NK-92 (cell line): ENCODE measurements around the gene POLDIP3.

Source experiments
- DNase-seq: peaks from one replicate; lab custom pipeline; 2025; ENCODE audit not compliant: unreplicated experiment; lab: John Stamatoyannopoulos, UW

Gene POLDIP3, protein sequence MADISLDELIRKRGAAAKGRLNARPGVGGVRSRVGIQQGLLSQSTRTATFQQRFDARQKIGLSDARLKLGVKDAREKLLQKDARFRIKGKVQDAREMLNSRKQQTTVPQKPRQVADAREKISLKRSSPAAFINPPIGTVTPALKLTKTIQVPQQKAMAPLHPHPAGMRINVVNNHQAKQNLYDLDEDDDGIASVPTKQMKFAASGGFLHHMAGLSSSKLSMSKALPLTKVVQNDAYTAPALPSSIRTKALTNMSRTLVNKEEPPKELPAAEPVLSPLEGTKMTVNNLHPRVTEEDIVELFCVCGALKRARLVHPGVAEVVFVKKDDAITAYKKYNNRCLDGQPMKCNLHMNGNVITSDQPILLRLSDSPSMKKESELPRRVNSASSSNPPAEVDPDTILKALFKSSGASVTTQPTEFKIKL

DNA sequence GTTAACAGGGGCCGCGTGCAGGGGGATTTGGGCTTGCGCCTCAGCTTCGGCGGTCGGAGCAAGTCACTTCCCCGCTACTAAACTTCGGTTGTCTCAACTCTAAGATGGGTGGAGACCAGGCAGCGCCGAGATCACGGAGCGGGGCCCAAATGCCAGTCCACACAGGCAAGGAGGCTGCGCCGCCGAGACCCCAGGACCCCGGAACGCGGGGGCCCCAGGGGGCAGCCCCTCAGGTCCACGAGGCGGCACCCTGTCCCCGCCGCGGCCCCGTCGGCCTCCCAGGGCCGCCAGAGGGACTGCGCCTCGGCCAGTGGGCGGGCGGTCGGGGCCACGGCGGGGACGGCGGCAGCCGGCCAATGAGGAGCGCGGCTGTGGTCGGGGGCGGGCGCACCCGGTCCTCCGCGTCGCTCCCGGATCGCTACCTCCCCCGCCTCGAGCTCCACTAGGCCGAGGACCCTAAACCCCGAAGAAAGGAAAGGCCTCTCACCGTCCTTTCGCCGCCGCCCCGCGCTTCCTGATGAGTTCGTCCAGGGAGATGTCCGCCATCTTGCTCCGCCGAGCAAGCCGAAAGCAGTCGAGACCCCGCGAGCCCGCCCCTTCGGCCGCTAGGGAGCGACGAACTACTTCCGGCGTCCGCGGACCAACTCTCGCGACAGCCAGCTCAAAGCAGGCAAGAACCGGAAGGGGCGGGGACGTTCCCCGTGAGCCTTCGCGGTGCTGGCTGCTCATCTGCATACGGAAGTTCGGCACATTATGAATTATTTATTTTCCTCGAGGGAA is at the start of gene POLDIP3:
Gene POLDIP3 (minus strand): TSS at position 572 of the 780 bp plus-strand sequence. CDS start 26 bp downstream, at position 546.
- peak; percentile 80 for DNase-seq

DNA sequence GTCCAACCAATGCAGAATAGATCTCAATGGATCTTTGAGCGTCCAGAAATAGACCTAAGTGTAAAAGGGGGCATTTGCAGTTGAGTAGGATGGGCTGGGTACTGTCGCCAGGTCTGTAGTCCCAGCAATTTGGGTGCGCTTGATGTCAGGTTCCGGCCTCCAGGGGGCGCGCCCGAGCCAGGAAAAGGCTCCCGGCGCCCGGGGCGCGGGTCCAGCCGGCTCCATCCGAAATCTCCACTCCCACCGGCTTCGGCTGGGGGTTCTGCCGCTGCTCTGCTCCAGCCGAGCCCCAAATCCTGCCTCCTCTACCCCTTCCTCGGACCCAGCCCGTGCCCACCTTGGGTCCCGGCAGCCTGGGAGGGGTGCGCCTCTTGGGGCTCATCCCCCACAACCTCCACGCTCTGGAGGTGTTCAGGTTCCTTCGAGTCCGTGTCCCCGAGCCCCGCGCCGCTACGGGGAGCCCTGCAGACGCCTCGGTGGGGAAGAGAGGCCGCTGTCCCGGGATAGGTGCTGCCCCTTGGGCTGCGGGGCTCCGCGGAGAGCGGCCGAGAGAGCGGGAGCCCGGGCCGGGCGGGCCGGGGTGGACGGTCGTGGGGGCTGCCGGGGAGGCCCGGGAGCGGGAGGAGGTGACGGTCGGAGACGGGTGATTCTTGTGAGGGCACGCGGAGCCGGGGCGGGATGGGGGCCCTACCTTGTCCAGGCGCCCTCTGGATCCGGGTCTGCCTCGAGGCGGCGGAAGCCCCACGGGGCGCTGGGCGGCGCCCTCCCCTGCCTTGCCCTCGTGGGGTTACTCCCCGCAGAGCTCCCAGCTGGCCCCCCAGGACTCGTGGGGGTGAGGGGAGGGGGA is 47.5 kb upstream of the POLDIP3 start:
- no peak for DNase-seq

DNA sequence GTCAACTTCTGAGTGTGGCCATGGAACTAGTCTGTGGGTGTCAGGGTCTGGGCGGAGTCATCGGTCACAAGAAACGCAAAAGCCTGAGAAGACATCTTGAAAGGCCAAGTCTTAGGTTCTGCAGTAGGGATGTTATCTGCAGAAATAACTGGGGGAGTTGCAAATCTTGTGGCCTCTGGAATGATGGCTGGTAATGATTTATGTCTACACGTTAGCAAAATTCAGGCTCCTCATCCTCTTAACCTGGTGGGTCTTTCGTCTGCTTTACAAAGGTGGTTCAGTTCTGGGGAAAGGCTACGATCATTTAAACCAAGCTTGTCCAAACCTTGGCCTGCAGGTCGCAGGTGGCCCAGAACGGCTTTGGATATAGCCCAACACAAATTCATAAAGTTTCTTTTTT is 41.9 kb upstream of the POLDIP3 start:
- DNase-seq, result no peak

DNA sequence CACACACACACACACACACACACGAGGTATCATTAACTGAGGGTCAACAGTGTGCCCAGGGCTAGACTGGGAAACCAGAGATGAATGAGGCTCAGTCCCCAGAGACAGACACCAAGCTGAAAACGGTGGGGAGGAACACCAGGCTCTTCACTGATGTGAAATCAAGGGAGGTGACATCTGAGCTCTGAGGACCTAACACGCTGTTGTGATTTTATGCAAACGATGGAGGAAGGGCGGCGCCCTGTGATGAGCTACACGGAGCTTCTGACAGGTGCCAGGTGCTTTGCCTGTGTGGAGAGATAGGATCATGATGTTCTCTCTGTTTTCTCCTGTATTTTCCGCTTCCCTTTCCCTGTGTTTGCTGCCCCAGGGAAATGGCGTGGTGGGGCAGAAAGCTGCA is 41.0 kb upstream of the POLDIP3 start:
- DNase-seq, result no peak

DNA sequence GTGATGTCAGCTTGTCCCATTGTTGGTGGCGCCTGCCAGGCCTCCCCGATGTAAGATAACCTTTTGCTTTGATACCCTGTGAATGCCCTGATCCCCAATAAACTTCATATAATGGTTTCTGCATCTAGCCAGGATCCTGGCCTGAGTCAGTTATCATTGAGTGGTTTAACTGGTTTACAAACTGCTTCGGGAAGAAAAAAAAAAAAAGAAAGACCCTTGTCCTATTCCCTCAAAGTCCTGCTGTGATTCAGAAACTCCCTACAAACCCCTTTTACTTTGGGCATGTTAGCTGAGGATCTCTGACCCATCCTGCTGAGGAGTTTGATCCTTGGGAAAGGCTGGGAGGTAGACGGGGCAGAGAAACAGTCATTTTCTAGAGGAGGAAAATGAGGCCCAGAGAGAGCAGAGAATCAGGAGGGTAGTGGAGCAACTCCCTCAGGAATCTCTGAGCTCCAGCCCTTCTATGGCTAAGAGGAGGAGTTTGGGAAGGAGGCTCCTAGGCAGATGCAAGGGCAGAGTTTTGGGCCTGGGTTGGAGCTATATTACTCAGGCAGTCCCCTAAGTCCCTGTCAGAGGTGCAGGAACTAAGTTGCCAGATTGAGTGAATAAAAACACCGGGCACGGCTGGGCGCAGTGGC is 39.9 kb upstream of the POLDIP3 start:
- DNase-seq, result no peak

DNA sequence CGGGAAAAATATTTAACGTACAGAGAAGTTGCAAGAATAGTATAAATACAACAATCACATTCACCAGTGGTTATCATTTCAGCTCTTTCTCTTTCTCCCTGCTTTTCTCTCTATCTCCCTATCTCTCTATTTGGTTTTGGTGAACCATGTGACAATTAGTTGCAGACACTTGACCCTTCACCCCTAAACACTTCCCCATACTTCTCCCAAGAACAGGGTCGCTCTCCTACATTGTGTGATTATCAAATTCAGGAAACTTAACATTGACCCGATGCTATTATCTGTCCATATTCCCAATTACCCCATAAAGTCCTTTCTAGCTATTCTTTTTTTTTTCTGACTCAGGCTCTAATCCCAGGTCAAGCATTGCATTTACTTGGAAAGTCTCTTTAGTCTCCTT is 39.3 kb upstream of the POLDIP3 start:
- no peak for DNase-seq

DNA sequence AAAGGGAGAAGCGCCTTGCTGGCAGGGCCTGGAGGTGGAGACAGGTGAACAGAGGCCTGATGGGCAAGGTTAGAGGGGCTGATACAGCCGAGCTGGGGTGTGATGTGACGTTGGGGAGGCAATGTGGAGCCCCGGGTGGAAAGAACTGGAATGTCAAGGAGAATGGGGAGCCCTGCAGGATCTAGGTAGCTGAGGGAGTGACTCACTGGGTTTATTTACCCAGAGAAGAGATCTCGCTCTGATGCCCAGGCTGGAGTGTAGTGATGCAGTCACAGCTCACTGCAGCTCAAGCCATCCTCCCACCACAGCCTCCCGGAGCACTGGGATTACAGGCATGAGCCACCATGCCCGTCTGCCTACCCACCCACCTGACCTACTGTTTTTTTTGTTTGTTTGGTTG is 36.5 kb upstream of the POLDIP3 start:
- no peak for DNase-seq

DNA sequence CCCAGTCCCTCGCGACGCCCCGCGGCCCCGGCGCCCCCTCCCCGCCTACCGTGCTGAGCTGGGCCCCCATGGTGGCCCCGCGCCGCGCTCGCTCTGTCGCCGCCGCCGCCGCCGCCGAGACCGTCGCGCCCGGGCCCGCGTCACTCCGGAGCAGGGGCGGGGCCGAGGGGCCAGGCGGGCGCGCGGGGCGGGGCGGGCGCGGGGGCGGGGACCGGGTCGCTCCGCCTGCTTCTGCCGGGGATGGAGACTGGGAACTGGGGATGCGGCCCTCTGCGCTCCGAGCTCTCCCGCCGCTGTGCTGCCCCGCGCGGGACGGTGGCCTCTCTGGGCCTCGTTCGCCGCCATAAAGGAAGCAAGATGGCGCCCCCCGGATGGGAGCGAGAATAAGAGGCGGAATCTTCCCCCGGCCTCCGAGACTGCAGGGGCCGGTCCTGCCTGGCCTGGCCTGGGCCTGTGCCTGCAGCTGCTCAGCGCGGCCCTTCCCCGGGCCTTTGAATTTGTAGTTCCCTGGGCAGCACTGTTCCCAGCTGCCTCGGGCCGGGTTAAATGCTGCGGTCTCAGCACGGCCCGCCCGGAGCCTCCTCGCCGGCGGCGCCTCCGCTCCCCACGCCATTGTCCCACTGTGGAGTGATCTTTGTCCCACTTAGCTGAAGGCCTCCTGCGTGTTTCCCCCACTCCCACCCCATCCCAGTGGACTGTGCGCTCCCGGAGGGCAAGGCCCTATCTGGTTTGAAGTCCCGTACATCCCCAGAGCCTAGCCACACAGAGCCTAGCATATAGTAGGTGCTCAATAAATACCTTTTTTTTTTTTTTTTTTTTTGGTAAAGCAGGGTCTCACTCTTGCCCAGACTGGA is 34.8 kb upstream of the POLDIP3 start, which contains the start of gene CYB5R3:
Gene CYB5R3 (minus strand): TSS at position 147 of the 854 bp plus-strand sequence. CDS start 77 bp downstream, at position 70.
- DNase-seq, result no peak

DNA sequence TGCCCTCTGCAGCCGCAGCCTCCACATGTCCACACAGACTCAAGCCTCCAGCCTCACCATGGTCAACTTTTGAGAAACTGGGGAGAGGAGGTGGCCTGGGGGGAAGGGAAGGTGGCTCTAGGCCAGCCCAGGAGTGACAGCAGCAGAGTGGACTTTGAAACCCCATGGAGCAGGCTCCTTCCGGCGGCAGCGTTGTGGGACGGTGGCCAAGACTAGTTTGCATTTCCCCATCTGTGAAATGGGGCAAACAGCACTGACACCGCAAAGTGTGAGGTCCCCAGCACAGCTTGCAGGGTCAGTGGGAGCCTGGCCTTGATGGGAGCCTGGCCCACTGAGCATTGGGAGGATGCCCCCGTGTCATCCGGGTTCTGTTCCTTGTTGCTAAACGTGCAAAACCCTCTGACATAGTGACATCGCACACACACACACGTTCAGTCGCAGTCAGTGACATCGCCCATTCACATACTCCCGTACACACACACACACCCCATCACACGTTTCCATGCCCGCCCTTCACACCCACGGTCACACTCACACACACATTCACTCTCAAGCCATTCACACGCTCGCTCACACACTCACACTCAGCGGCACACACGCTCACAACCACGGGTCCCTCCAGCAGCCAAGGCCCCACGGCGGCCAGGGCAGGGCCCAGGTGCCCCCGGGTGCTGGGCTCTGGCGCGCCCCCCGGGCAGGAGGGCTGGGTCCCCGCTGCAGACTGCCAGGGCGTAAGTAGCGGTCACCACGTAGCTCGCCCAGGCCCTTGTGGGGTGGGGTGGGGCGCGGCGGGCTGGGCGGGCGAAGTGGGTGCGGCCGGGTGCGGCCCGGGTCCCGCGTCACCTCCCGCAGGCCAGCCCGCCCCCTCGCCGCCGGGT is 33.9 kb upstream of the POLDIP3 start:
- DNase-seq, result no peak

DNA sequence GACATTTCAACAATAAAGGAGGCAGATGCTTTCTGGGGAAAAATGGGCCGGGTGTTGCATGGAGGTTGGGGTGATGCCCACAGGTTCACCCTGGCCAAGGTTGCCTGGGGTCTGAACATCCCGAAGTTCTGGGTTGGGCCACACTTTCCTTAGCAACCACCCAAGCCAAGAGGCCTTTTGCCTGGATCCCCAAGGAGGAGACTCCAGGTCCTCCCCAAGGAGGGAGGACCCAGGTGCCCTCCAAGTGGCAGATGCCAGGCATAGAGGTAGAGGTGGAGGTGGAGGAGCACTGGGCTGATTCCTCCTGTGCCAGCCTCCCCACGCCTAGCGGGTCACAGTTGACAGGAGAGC is 33.3 kb upstream of the POLDIP3 start:
- DNase-seq, result no peak

DNA sequence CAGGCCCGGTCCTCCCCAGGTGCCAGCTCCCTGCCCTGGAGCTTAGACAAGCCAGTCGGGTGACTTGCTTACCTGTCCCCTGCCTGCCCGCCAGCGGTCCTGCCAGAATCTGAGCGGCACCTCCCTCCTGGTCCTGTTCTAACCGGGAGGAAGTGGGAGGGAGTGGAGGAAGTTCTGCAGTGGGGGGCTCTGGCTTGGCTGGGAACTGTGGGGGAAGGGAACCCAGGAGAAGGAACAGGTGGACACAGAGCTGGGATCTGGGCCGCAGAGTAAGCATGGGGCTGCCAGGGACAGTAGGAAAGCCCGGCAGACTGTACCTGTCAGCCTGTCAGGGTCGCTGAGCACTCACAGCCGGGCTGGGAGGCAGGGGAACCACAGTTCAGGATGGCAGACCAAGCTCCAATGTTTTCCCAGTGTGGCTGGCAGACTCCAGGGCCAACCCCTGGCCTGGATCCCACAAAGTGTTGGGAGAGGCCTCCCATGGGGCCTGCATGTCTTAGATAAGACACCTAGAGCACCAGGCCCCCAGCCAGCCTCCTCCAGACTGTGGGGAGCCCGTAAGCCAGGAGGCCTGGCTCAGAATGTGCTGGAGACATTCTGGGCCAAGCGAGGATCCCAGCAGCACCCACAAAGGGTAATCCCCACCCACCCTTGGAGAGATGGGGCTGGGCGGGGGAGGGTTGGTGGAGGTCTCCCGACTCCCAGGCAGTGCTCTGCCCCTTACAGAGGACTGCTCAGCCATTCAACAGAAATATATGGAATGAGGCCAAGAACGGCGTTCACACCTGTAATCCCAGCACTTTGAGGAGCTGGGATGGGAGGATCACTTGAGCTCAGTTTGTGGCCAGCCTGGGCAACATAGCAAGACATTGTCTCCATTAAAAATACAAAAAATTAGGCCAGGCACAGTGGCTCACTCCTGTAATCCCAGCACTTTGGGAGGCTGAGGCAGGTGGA is 32.2 kb upstream of the POLDIP3 start:
- no peak for DNase-seq

DNA sequence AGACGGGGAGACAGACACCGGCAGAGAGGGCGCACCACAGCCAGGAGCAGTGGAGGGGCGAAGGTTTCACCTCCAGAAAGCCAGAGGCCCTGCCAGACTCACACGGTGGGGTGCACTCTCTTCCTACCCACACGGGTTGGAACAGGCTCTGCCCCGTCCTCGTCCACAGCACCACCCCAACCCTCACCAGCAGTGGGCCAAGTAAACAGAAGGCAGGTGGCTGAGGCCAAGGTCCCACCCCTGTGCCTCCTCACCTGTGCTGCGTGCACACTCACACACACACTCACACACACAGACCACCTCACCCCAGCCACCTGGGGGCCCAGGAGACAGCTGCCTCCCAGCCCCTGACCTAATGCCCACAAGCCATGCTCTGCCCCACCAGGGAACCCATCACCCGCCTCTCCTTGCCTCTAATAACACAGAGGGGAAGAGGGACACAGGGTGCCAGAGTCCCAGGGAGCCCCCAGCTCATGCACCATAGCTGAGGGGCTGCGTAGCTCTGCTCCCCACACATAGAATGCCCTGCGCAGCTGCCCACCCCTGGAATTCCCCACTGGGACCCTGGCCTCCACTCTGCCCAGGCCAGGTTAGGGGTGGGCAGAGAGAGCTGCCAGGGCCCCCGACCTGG is 31.4 kb upstream of the POLDIP3 start:
- DNase-seq, result no peak

DNA sequence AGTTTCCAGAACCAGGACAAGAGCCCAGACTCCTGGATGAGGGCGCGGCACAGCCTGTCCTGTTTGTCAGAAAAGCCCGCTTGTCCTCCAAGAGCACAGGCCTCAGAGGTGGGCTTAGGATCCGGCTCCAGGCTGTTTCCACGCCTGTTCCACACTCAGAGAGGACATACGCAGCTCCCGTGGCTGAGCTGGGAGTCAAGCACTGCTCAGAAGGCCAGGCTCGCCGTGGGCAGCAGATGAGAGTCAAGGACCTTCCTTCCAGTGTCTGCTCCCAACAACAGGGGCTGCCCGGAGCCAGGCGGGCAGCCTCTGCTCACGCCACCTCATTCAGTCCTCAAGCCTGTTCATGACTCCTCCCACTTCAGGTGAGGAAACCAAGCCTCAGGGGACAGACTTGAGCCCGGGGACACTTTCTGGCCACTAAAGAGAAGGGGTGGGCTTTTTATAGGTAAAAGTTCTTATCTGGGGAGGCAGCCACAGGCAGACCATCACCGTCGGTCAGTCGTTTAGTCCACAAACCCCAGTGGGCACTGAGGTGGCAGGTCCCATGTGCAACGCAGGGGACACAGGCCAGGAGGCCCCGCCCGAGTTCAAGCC is 30.8 kb upstream of the POLDIP3 start:
- no peak for DNase-seq

DNA sequence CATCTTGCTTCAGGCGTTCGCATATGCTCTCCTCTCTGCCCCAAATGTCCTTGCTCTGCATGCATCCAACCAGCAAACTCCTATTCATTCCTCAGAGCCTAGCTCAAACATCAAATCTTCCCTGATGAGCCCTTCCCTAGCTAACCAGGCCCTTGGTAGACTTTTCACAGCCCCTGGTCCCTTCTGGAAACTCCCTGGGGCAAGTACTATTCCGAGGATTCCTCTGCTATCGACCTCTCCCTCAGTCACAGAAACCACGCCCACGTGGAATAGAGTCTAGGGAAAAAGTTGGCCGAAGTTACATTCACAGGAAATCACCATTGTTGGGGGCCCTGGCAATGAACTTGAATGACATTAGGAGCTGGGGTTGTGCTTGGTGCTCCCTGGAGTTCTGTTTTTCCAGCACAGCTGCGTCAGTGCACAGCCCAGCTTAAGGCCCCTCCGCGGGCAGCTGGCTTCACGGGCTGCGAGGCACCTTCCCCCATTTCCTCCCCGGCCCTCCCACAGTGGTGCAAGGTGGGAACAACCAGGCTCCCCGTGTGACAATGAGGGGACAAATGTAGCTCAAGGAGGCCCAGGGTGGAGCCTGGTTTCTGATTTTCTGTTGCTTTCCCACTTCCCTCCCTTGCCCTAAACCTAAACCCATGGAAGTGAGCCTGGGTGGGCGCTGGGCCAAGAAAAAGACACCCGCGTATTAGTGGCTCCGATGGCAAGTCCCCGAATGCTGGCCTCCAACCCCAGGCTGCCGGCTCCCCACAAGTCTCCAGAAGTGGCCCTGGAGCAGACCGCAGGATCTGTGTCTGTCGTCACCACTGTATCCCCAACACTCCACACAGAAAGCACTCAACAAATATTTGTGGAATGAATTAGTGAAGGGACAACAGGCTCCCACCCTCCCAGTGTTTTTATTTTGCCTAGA is 30.0 kb upstream of the POLDIP3 start:
- DNase-seq, result no peak

DNA sequence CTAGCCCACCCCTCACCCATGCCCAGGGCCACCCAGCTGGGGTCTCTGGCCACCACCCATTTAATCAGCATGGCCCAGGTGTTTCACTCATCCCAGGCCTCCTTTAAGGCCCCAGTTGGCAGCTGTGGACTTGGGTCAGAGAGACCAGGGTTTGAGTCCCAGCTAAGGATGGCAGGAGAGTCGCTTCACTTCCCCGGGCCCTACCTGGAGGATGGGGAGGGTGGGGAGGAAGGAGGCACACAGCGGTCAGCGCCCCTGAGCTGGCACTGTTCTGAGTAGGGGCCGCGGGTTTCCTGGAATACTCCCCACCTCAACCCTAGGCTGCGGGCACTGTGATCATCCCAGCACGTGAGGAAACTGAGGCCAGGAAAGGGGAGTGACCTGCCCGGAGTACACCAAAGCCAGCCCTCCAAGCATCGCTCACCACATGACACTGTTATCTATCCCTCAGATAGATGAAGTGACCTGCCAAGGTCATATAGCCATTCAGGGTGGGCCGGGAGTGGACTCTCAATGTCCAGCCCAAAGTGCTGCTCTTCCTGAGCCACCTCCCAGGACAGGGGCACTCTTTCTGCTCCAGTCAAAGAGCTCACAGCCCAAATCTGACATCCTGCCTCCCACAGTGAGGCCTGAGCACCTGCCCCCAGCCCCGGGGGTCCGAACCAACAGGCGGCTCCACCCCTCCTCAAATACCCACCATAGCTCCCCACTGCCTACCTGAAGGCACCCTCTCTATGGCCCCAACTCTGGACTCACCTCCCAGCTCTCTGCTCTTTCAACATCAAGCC is 29.1 kb upstream of the POLDIP3 start:
- DNase-seq, result no peak
